Measurements from ENCODE around the gene FRY.

The FRY gene

DNA sequence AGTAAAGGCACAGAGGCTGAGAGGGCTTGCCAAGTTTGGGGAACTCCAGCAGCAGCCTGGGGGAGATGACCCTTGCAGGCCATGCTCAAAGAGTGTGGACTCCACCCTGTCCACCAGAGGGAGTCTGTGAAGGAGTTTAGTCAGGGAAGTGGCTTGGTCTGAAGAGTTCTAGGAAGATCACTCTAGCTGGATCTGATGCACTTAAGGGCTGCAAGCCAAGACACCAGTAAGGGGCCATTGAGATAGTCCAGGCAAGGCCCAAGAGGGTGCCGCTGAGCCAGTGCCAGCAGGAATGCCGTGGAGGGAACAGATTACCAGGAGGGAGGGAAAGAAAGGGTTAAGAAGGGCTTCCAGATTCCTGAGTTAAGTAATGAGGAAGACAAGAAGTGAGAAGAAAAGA lies 214.9 kb downstream of the FRY start:
- no peak overlapping the region for H3K27ac ChIP-seq (ENCODE audit: low read length)
- no peaks in the 10 kb centered on the region for H3K9me3 ChIP-seq (ENCODE audit: control insufficient read depth in 1 of 2, low read length in 2 of 2)
- no peaks in the 10 kb centered on the region for H3K27me3 ChIP-seq (ENCODE audit: low read depth, low read length)
- H3K4me1 ChIP-seq (ENCODE audit: control insufficient read depth in 1 of 2, insufficient read depth in 2 of 2, low read length in 2 of 2), result peaks cover 0 to 3% of the 10 kb centered on the region in 2 donors
- no peak overlapping the region for H3K4me3 ChIP-seq (ENCODE audit: low read depth in 1 of 2, low read length in 2 of 2)
- H3K36me3 ChIP-seq (ENCODE audit: control insufficient read depth in 1 of 2, insufficient read depth in 2 of 2, low read length in 2 of 2), result peaks cover 5 to 9% of the 10 kb centered on the region in 2 donors

DNA sequence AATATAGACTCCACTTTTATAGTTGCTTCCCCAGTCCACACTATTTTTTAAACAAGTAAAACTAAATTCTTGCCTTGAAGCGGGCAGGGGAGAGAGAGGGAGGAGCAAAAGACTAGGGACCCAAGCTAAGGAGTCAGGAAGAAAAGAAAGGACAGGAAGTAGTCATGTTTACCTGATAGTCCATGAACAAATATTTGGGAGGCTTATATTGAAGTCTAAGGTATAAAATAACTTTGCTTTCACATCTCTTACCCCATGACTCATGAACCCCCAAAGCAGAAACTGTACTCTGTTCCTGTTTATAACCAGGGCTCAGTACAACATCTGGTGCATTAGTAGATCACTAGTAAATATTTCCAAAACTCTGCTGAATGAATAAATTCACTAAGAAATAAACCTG lies 216.3 kb downstream of the FRY start:
- H3K27ac ChIP-seq (ENCODE audit: low read length), result no peak overlapping the region
- no peak overlapping the region for H3K4me3 ChIP-seq (ENCODE audit: low read depth in 1 of 2, low read length in 2 of 2)
- H3K4me1 ChIP-seq (ENCODE audit: control insufficient read depth in 1 of 2, insufficient read depth in 2 of 2, low read length in 2 of 2), result peaks cover 0 to 3% of the 10 kb centered on the region in 2 donors
- no peaks in the 10 kb centered on the region for H3K27me3 ChIP-seq (ENCODE audit: low read depth, low read length)
- peaks cover 5 to 9% of the 10 kb centered on the region in 2 donors for H3K36me3 ChIP-seq (ENCODE audit: control insufficient read depth in 1 of 2, insufficient read depth in 2 of 2, low read length in 2 of 2)
- H3K9me3 ChIP-seq (ENCODE audit: control insufficient read depth in 1 of 2, low read length in 2 of 2), result no peaks in the 10 kb centered on the region

DNA sequence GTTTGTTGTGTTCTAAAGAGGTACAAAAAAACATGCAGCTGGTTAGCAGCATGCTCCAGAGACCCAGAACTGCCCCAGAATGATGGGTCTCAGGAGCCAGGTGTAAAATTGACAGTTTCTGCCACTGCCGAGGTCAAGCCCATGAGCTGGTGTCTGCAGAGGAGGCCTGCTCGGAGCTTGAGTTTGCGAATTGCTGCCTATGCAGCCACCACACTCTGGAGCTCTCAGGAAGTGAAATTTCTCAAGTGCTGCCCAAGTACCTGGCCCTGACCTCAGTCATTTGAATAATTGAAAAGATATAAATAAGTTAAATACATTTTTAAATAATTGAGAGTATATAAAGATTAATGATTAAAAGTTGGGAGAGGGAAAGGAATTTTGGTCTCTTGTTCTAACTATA lies 217.2 kb downstream of the FRY start:
- Histone ChIP-seq H3K27me3 (ENCODE audit: low read depth, low read length) (no peaks in the 10 kb centered on the region), H3K4me3 (ENCODE audit: low read depth in 1 of 2, low read length in 2 of 2) (no peak overlapping the region), H3K27ac (ENCODE audit: low read length) (no peak overlapping the region), H3K9me3 (ENCODE audit: control insufficient read depth in 1 of 2, low read length in 2 of 2) (no peaks in the 10 kb centered on the region), H3K36me3 (ENCODE audit: control insufficient read depth in 1 of 2, insufficient read depth in 2 of 2, low read length in 2 of 2) (peaks cover 5 to 9% of the 10 kb centered on the region in 2 donors), H3K4me1 (ENCODE audit: control insufficient read depth in 1 of 2, insufficient read depth in 2 of 2, low read length in 2 of 2) (peaks cover 0 to 3% of the 10 kb centered on the region in 2 donors)

DNA sequence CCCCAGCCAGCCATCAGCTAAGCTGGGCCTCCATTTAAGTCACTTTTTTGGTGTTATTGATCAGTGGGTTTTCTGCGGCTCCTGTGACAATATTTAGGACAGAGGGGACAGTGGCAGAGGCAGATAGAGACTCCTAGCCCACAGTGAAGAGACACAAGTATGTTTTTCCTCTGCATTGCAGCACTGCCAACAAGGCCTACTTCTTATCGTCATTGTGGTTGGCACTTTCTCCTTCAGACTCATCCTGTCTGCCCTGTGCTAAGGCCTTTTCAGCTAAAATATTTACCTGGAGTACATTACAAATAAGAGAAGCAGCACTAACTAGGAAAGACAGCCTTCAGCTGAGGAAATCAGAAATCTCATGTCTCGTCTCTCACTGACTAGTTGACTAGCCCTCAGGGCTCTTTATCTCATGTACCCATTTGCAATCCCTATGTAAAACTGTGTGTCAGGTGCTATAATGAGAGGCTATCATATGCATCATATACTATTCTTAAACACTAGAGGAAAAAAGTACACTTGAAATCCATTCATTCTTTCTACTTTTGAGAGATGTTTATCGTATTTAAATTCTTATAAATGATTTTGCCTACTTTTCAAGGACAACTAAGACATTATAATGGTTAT lies 221.4 kb downstream of the FRY start:
- Histone ChIP-seq H3K27ac (ENCODE audit: low read length) (no peak overlapping the region), H3K36me3 (ENCODE audit: control insufficient read depth in 1 of 2, insufficient read depth in 2 of 2, low read length in 2 of 2) (peaks cover 5% of the 10 kb centered on the region in 2 donors), H3K27me3 (ENCODE audit: low read depth, low read length) (no peaks in the 10 kb centered on the region)

GRCh38 chr13:32253911-32254399 lies 222.4 kb downstream of the FRY start:
- no peaks in the 10 kb centered on the region for H3K9me3 ChIP-seq (ENCODE audit: control insufficient read depth in 1 of 2, low read length in 2 of 2)
- H3K27me3 ChIP-seq (ENCODE audit: low read depth, low read length), result no peaks in the 10 kb centered on the region
- no peaks in the 10 kb centered on the region for H3K4me1 ChIP-seq (ENCODE audit: control insufficient read depth in 1 of 2, insufficient read depth in 2 of 2, low read length in 2 of 2)
- peak overlapping the region; percentile 19 to 22 for H3K4me3 ChIP-seq (ENCODE audit: low read depth in 1 of 2, low read length in 2 of 2)
- H3K36me3 ChIP-seq (ENCODE audit: control insufficient read depth in 1 of 2, insufficient read depth in 2 of 2, low read length in 2 of 2), result peaks cover 5% of the 10 kb centered on the region in 2 donors
- H3K27ac ChIP-seq (ENCODE audit: low read length), result peak overlapping the region; percentile 79

More for the DNA sequence above, 221.4 kb downstream of the FRY start:
- H3K4me3 ChIP-seq (ENCODE audit: low read depth in 1 of 2, low read length in 2 of 2), result no peak overlapping the region
- H3K4me1 ChIP-seq (ENCODE audit: control insufficient read depth in 1 of 2, insufficient read depth in 2 of 2, low read length in 2 of 2), result no peaks in the 10 kb centered on the region
- H3K9me3 ChIP-seq (ENCODE audit: control insufficient read depth in 1 of 2, low read length in 2 of 2), result no peaks in the 10 kb centered on the region

DNA sequence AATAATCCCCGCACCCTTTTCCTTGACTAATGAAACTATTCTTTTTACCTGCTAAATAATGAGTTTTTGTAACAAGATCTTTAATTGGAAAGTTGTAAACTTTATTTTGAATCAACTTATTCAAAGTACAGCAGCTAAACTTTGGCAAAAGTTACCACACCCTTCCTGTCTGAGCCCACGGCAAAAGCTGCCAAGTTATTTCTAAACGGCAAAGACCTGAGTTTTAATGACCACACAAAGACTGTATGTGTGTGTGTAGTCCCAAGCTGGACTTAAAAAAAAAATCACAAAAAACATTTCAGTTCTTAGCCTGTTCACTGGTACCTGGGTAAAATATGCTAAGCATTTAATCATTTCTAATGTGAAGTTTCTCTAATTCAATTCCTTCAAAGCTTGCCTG lies 222.8 kb downstream of the FRY start:
- Histone ChIP-seq H3K4me3 (ENCODE audit: low read depth in 1 of 2, low read length in 2 of 2) (peak overlapping the region; percentile 19 to 22), H3K36me3 (ENCODE audit: control insufficient read depth in 1 of 2, insufficient read depth in 2 of 2, low read length in 2 of 2) (peaks cover 2% of the 10 kb centered on the region in 2 donors)

DNA sequence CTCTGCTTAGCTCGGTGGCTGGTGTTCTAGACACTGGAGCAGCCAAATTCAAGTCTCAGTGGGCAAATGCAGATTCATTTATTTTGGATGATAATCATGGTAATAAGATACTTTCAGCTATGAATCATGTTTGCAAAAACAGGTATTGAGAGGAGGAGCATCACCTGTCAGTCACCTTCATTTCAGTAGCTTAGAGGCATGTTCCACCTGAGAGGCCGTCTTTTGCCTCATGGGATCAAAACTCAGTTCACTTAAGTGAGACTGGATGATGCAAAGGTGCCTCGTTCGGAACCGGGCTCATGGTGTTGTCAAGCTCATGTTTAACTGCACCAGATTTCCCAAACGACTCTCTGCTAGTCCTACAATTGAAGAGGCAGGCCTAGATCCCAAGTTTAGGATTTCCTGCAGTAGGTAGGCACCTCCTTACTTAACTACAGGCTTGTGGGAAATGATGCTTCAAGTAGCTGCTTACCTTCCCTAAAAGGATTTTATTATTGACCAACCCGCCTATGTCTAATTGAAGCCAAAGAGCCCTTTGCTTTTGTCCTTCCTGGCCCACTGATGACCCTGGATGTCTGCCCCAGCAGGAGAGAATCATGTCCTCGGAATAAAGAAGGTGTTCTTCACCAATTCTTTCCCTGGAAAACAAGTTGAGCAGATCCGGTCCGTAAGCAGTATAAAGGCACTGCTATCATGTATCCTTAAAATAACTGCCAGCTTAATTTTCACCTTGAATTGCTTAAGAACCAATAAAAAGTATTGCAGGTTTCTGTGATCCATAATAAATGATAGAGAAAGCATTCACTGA lies 223.5 kb downstream of the FRY start:
- H3K4me1 ChIP-seq (ENCODE audit: control insufficient read depth in 1 of 2, insufficient read depth in 2 of 2, low read length in 2 of 2), result no peaks in the 10 kb centered on the region
- H3K27ac ChIP-seq (ENCODE audit: low read length), result peak overlapping the region; percentile 41
- no peaks in the 10 kb centered on the region for H3K36me3 ChIP-seq (ENCODE audit: control insufficient read depth in 1 of 2, insufficient read depth in 2 of 2, low read length in 2 of 2)
- H3K4me3 ChIP-seq (ENCODE audit: low read depth in 1 of 2, low read length in 2 of 2), result peak overlapping the region; percentile 19 to 22
- no peaks in the 10 kb centered on the region for H3K9me3 ChIP-seq (ENCODE audit: control insufficient read depth in 1 of 2, low read length in 2 of 2)
- H3K27me3 ChIP-seq (ENCODE audit: low read depth, low read length), result no peaks in the 10 kb centered on the region

More for the DNA sequence above, 222.8 kb downstream of the FRY start:
- H3K27ac ChIP-seq (ENCODE audit: low read length), result peak overlapping the region; percentile 79
- H3K4me1 ChIP-seq (ENCODE audit: control insufficient read depth in 1 of 2, insufficient read depth in 2 of 2, low read length in 2 of 2), result no peaks in the 10 kb centered on the region
- no peaks in the 10 kb centered on the region for H3K9me3 ChIP-seq (ENCODE audit: control insufficient read depth in 1 of 2, low read length in 2 of 2)
- H3K27me3 ChIP-seq (ENCODE audit: low read depth, low read length), result no peaks in the 10 kb centered on the region

- no peaks in the 10 kb centered on the region for H3K36me3 ChIP-seq (ENCODE audit: control insufficient read depth in 1 of 2, insufficient read depth in 2 of 2, low read length in 2 of 2)
- peaks cover 0 to 4% of the 10 kb centered on the region in 2 donors for H3K4me1 ChIP-seq (ENCODE audit: control insufficient read depth in 1 of 2, insufficient read depth in 2 of 2, low read length in 2 of 2)
- H3K9me3 ChIP-seq (ENCODE audit: control insufficient read depth in 1 of 2, low read length in 2 of 2), result no peaks in the 10 kb centered on the region
- no peak overlapping the region for H3K4me3 ChIP-seq (ENCODE audit: low read depth in 1 of 2, low read length in 2 of 2)
- no peaks in the 10 kb centered on the region for H3K27me3 ChIP-seq (ENCODE audit: low read depth, low read length)
- no peak overlapping the region for H3K27ac ChIP-seq (ENCODE audit: low read length)
Observed at GRCh38 chr13:32255724-32256109, 224.1 kb downstream of the FRY start.

DNA sequence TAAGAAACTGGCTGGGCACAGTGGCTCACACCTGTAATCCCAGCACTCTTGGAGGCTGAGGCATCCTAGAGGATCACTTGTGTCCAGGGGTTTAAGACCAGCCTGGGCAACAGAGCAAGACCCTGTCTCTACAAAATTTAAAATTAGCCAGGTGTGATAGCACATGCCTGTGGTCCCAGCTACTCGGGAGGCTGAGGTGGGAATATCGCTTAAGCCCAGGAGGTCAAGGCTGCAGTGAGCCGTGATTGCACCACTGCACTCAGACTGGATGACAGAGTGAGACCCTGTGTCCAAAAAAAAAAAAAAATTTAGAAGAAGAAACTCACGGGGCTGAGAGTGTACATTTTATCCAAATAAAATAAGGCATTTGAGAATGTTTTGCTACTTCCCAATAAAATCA lies 224.7 kb downstream of the FRY start:
- no peaks in the 10 kb centered on the region for H3K36me3 ChIP-seq (ENCODE audit: control insufficient read depth in 1 of 2, insufficient read depth in 2 of 2, low read length in 2 of 2)
- H3K9me3 ChIP-seq (ENCODE audit: control insufficient read depth in 1 of 2, low read length in 2 of 2), result no peaks in the 10 kb centered on the region
- H3K4me1 ChIP-seq (ENCODE audit: control insufficient read depth in 1 of 2, insufficient read depth in 2 of 2, low read length in 2 of 2), result peaks cover 0 to 9% of the 10 kb centered on the region in 2 donors
- H3K27ac ChIP-seq (ENCODE audit: low read length), result no peak overlapping the region
- no peaks in the 10 kb centered on the region for H3K27me3 ChIP-seq (ENCODE audit: low read depth, low read length)
- H3K4me3 ChIP-seq (ENCODE audit: low read depth in 1 of 2, low read length in 2 of 2), result no peak overlapping the region

- H3K9me3 ChIP-seq (ENCODE audit: control insufficient read depth in 1 of 2, low read length in 2 of 2), result no peaks in the 10 kb centered on the region
- no peak overlapping the region for H3K27ac ChIP-seq (ENCODE audit: low read length)
- H3K27me3 ChIP-seq (ENCODE audit: low read depth, low read length), result no peaks in the 10 kb centered on the region
- peaks cover 0 to 12% of the 10 kb centered on the region in 2 donors for H3K4me1 ChIP-seq (ENCODE audit: control insufficient read depth in 1 of 2, insufficient read depth in 2 of 2, low read length in 2 of 2)
- no peak overlapping the region for H3K4me3 ChIP-seq (ENCODE audit: low read depth in 1 of 2, low read length in 2 of 2)
- no peaks in the 10 kb centered on the region for H3K36me3 ChIP-seq (ENCODE audit: control insufficient read depth in 1 of 2, insufficient read depth in 2 of 2, low read length in 2 of 2)
Observed at GRCh38 chr13:32257649-32258048, 226.1 kb downstream of the FRY start.

DNA sequence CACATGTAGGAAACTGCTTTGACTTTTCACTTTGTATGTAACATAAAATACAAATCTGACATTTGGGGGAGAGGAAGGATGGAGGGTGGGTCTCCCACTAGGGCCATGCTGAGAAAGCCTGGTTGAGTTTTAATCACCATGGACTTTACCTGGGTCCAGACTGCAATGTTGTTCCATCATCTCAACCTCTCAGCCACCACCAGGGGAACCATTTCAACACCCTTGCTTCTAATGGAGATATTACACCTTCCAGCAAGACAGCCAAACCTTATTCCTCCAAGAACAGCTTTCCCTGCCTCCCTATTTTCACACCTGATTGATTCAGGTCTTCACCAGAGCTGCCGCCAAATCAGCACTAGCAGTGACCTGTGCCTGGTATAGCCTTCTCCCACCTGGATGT lies 227.5 kb downstream of the FRY start:
- Histone ChIP-seq H3K4me1 (ENCODE audit: control insufficient read depth in 1 of 2, insufficient read depth in 2 of 2, low read length in 2 of 2) (peaks cover 0 to 17% of the 10 kb centered on the region in 2 donors), H3K27ac (ENCODE audit: low read length) (no peak overlapping the region), H3K36me3 (ENCODE audit: control insufficient read depth in 1 of 2, insufficient read depth in 2 of 2, low read length in 2 of 2) (no peaks in the 10 kb centered on the region), H3K4me3 (ENCODE audit: low read depth in 1 of 2, low read length in 2 of 2) (no peak overlapping the region), H3K9me3 (ENCODE audit: control insufficient read depth in 1 of 2, low read length in 2 of 2) (no peaks in the 10 kb centered on the region), H3K27me3 (ENCODE audit: low read depth, low read length) (no peaks in the 10 kb centered on the region)
